Mesenchymal stem cell (in vitro differentiated cells and primary cell): Measurements from ENCODE around the gene GDF9.

Source experiments
- DNase-seq: peaks from one replicate; pipeline ENCODE4 v3.0.0-alpha.2; 2013
- H2AFZ ChIP-seq: one replicate; pipeline ENCODE4 v1.6.1; 2013; ENCODE audit warnings: low read depth, mild to moderate bottlenecking, control low read depth, inconsistent platforms, low read length, moderate library complexity
- H2AK5ac ChIP-seq: 2 replicates; pipeline ENCODE4 v1.6.1; 2013; ENCODE audit warnings: low read length, moderate library complexity, mild to moderate bottlenecking, inconsistent platforms; ENCODE audit not compliant: severe bottlenecking
- H2BK120ac ChIP-seq: one replicate; pipeline ENCODE4 v1.6.1; 2013; ENCODE audit warnings: low read depth, mild to moderate bottlenecking, inconsistent platforms, low read length, moderate library complexity
- H2BK12ac ChIP-seq, 2 experiments: one replicate each; pipeline ENCODE4 v1.6.1; 2013; ENCODE audit warnings: inconsistent platforms in 2 of 2, low read length in 2 of 2, mild to moderate bottlenecking in 2 of 2, moderate library complexity in 2 of 2, control low read depth in 1 of 2
- H2BK15ac ChIP-seq: one replicate; pipeline ENCODE4 v1.6.1; 2013; ENCODE audit warnings: mild to moderate bottlenecking, low read depth, inconsistent platforms; ENCODE audit not compliant: poor library complexity, severe bottlenecking
- H2BK5ac ChIP-seq: 2 replicates; pipeline ENCODE4 v1.6.1; 2013; ENCODE audit warnings: low read depth, mild to moderate bottlenecking, low read length, control low read depth, inconsistent platforms; ENCODE audit not compliant: poor library complexity, severe bottlenecking
- H3K14ac ChIP-seq, 2 experiments: one replicate each; pipeline ENCODE4 v1.6.1; 2013; ENCODE audit warnings: inconsistent platforms in 2 of 2, low read length in 2 of 2, control low read depth in 1 of 2, mild to moderate bottlenecking in 1 of 2, moderate library complexity in 1 of 2
- H3K18ac ChIP-seq, 2 experiments: one replicate each; pipeline ENCODE4 v1.6.1; 2013; ENCODE audit warnings: inconsistent platforms in 2 of 2, low read length in 2 of 2, control low read depth in 1 of 2, low read depth in 1 of 2, mild to moderate bottlenecking in 1 of 2
- H3K23ac ChIP-seq, 2 experiments: one replicate each; pipeline ENCODE4 v1.6.1; 2013; ENCODE audit warnings: inconsistent platforms in 2 of 2, low read length in 2 of 2, mild to moderate bottlenecking in 2 of 2, moderate library complexity in 2 of 2, control low read depth in 1 of 2
- H3K27ac ChIP-seq: 2 replicates; pipeline ENCODE4 v1.5.1; 2013; ENCODE audit warnings: mild to moderate bottlenecking, moderate library complexity, low read length, control low read depth, inconsistent platforms; ENCODE audit not compliant: poor library complexity, severe bottlenecking
- H3K27me3 ChIP-seq, 2 experiments: 2 replicates each; pipeline versions ENCODE4 v1.6.1 to v1.7.0; 2013; ENCODE audit warnings: low read length in 2 of 2, mild to moderate bottlenecking in 2 of 2, moderate library complexity in 2 of 2, control low read depth in 1 of 2, inconsistent platforms in 1 of 2; ENCODE audit not compliant: control insufficient read depth in 1 of 2, insufficient read depth in 1 of 2
- H3K36me3 ChIP-seq, 2 experiments: 2 replicates each; pipeline versions ENCODE4 v1.6.1 to v1.7.0; 2013; ENCODE audit warnings: low read length in 2 of 2, control low read depth in 1 of 2, inconsistent platforms in 1 of 2, low read depth in 1 of 2, mild to moderate bottlenecking in 1 of 2; ENCODE audit not compliant: insufficient read depth in 2 of 2, control insufficient read depth in 1 of 2
- H3K4ac ChIP-seq, 2 experiments: one replicate each; pipeline ENCODE4 v1.6.1; 2013; ENCODE audit warnings: inconsistent platforms in 2 of 2, low read length in 2 of 2, mild to moderate bottlenecking in 2 of 2, moderate library complexity in 2 of 2, control low read depth in 1 of 2, low read depth in 1 of 2
- H3K4me1 ChIP-seq: 2 replicates; pipeline ENCODE4 v1.6.1; 2013; ENCODE audit warnings: low read depth, low read length, control low read depth; ENCODE audit not compliant: control insufficient read depth, insufficient read depth
- H3K4me2 ChIP-seq: 2 replicates; pipeline ENCODE4 v1.6.1; 2013; ENCODE audit warnings: low read length, mild to moderate bottlenecking, inconsistent platforms; ENCODE audit not compliant: poor library complexity, severe bottlenecking
- H3K4me3 ChIP-seq, 2 experiments: 2 replicates each; pipeline versions ENCODE4 v1.5.1 to v1.7.0; 2013; ENCODE audit warnings: low read length in 2 of 2, mild to moderate bottlenecking in 2 of 2, control low read depth in 1 of 2, low read depth in 1 of 2; ENCODE audit not compliant: insufficient read depth in 1 of 2
- H3K79me1 ChIP-seq: replicated peaks from 2 replicates; pipeline ENCODE4 v1.6.1; 2013; ENCODE audit warnings: mild to moderate bottlenecking, control low read depth, low read length, inconsistent platforms; ENCODE audit not compliant: poor library complexity, severe bottlenecking
- H3K9ac ChIP-seq: 2 replicates; pipeline ENCODE4 v1.7.0; 2013; ENCODE audit warnings: mild to moderate bottlenecking, low read length, moderate library complexity
- H3K9me3 ChIP-seq: 2 replicates; pipeline ENCODE4 v1.7.0; 2013; ENCODE audit warnings: mild to moderate bottlenecking, low read length; ENCODE audit not compliant: control insufficient read depth
- H4K8ac ChIP-seq: one replicate; pipeline ENCODE4 v1.6.1; 2013; ENCODE audit warnings: inconsistent platforms, mild to moderate bottlenecking, low read length, moderate library complexity
- H4K91ac ChIP-seq: one replicate; pipeline ENCODE4 v1.6.1; 2013; ENCODE audit warnings: mild to moderate bottlenecking, low read length, inconsistent platforms
- WGBS: methylation state at CpG from one replicate; pipeline ENCODE4 v1.1.7; 2013; ENCODE audit warnings: mixed read lengths; 5-methylcytosine and 5-hydroxymethylcytosine counted together

Gene GDF9

GRCh38 chr5:132887283-132887682, 21.0 kb upstream of the GDF9 start:
- Histone ChIP-seq H3K23ac (no peak overlapping the region), H2AFZ (no peak overlapping the region), H2AK5ac (no peak overlapping the region), H3K4me3 (no peak overlapping the region), H3K27ac (no peak overlapping the region), H3K14ac (no peak overlapping the region), H3K36me3 (peaks cover 19 to 95% of the 10 kb centered on the region in 2 experiments), H3K4ac (no peak overlapping the region), H4K91ac (no peak overlapping the region), H3K18ac (no peak overlapping the region), H3K4me1 (no peaks in the 10 kb centered on the region), H2BK15ac (no peak overlapping the region), H3K79me1 (peaks cover 7% of the 10 kb centered on the region), H3K9me3 (no peaks in the 10 kb centered on the region), H3K4me2 (no peak overlapping the region), H2BK5ac (no peak overlapping the region), H2BK12ac (no peak overlapping the region), H4K8ac (no peak overlapping the region), H2BK120ac (no peak overlapping the region), H3K9ac (no peak overlapping the region), H3K27me3 (no peaks in the 10 kb centered on the region)
- no CpG with 5 or more reads among the region's 1 CpG for WGBS
- DNase-seq: no peak

- H3K4ac ChIP-seq: no peak overlapping the region
- H4K91ac ChIP-seq: no peak overlapping the region
- H2BK12ac ChIP-seq: no peak overlapping the region
- H2BK5ac ChIP-seq: no peak overlapping the region
- H3K4me3 ChIP-seq: no peak overlapping the region
- no peak overlapping the region for H2BK120ac ChIP-seq
- WGBS: 96% methylated on average over 11 of the region's 11 CpGs
- no peak overlapping the region for H3K14ac ChIP-seq
- no peak for DNase-seq
- peaks cover 3% of the 10 kb centered on the region for H3K79me1 ChIP-seq
- no peak overlapping the region for H3K23ac ChIP-seq
- H3K18ac ChIP-seq: no peak overlapping the region
- no peak overlapping the region for H2BK15ac ChIP-seq
- peaks cover 23 to 95% of the 10 kb centered on the region in 2 experiments for H3K36me3 ChIP-seq
- H3K4me2 ChIP-seq: no peak overlapping the region
- H2AK5ac ChIP-seq: no peak overlapping the region
- H4K8ac ChIP-seq: no peak overlapping the region
- H3K27me3 ChIP-seq: no peaks in the 10 kb centered on the region
- H3K9ac ChIP-seq: no peak overlapping the region
- no peak overlapping the region for H3K27ac ChIP-seq
- no peak overlapping the region for H2AFZ ChIP-seq
- H3K4me1 ChIP-seq: no peaks in the 10 kb centered on the region
- H3K9me3 ChIP-seq: no peaks in the 10 kb centered on the region
Observed at GRCh38 chr5:132886064-132886823, 20.0 kb upstream of the GDF9 start.

GRCh38 chr5:132884548-132884947, 18.3 kb upstream of the GDF9 start:
- Histone ChIP-seq H2BK120ac (no peak overlapping the region), H3K9me3 (no peaks in the 10 kb centered on the region), H4K91ac (no peak overlapping the region), H3K23ac (no peak overlapping the region), H2AFZ (no peak overlapping the region), H4K8ac (no peak overlapping the region), H2BK5ac (no peak overlapping the region), H3K27me3 (no peaks in the 10 kb centered on the region), H3K79me1 (peaks cover 8% of the 10 kb centered on the region), H2AK5ac (no peak overlapping the region), H3K9ac (peak overlapping the region; percentile 16), H3K4me1 (no peaks in the 10 kb centered on the region), H3K4me2 (no peak overlapping the region), H3K4me3 (no peak overlapping the region), H2BK15ac (no peak overlapping the region), H3K36me3 (peaks cover 25 to 97% of the 10 kb centered on the region in 2 experiments), H3K14ac (no peak overlapping the region), H3K27ac (no peak overlapping the region), H3K18ac (no peak overlapping the region), H3K4ac (no peak overlapping the region), H2BK12ac (no peak overlapping the region)
- DNase-seq: no peak
- WGBS: 95% methylated on average over 1 of the region's 2 CpGs

GRCh38 chr5:132883261-132883834, 17.1 kb upstream of the GDF9 start:
- Histone ChIP-seq H3K4me3 (no peak overlapping the region), H3K4me2 (no peak overlapping the region), H4K8ac (no peak overlapping the region), H3K4me1 (no peaks in the 10 kb centered on the region), H3K9me3 (no peaks in the 10 kb centered on the region), H2BK12ac (no peak overlapping the region), H2AFZ (no peak overlapping the region), H3K79me1 (peaks cover 10% of the 10 kb centered on the region), H3K14ac (no peak overlapping the region), H3K23ac (no peak overlapping the region), H3K9ac (no peak overlapping the region), H4K91ac (no peak overlapping the region), H2BK120ac (no peak overlapping the region), H3K18ac (no peak overlapping the region), H2BK15ac (no peak overlapping the region), H3K4ac (no peak overlapping the region), H3K27me3 (no peaks in the 10 kb centered on the region), H2BK5ac (no peak overlapping the region), H3K36me3 (peaks cover 23 to 97% of the 10 kb centered on the region in 2 experiments), H3K27ac (no peak overlapping the region), H2AK5ac (no peak overlapping the region)
- 38% methylated on average over 2 of the region's 2 CpGs for WGBS
- DNase-seq: peak; percentile 82
